WTC11 (cell line): ENCODE measurements around the gene PIP4K2A. TPM values are rescaled to one million over a fixed set of nuclear protein-coding genes. Genes with fewer than 3 reads are reported as not detected.

Source experiments
- ATAC-seq: fragments of 200-7000 bp; cut with Tn5 transposase; 2 replicates; pipeline ENCODE4 v1.10.0; 2021; ENCODE audit warnings: mild to moderate bottlenecking, moderate library complexity
- CTCF ChIA-PET: fragments of 300-600 bp; sonication (Branson Sonifier 250); formaldehyde crosslinking; loops from one replicate; lab custom pipeline; 2021; ENCODE audit warnings: antibody characterized with exemption; lab: Charles Lee
- POLR2A ChIA-PET: fragments of 350-600 bp; sonication (Branson Sonifier 250); formaldehyde crosslinking; loops from one replicate; lab custom pipeline; 2021; ENCODE audit warnings: antibody characterized with exemption; lab: Charles Lee
- DNase-seq: peaks from one replicate; pipeline ENCODE4 v3.0.0; 2021; ENCODE audit warnings: low spot score
- H3K27ac Mint-ChIP-seq: 2 replicates; pipeline ENCODE4 v1.8.0; 2021; ENCODE audit warnings: mixed read lengths
- H3K27me3 Mint-ChIP-seq: 2 replicates; pipeline ENCODE4 v1.8.0; 2021; ENCODE audit warnings: low read depth, mild to moderate bottlenecking, moderate library complexity, mixed read lengths
- H3K36me3 Mint-ChIP-seq: 2 replicates; pipeline ENCODE4 v1.8.0; 2021; ENCODE audit warnings: mixed read lengths
- H3K4me1 Mint-ChIP-seq: 2 replicates; pipeline ENCODE4 v1.8.0; 2022; ENCODE audit warnings: mixed read lengths
- H3K4me3 Mint-ChIP-seq: 2 replicates; pipeline ENCODE4 v1.8.0; 2021; ENCODE audit warnings: mild to moderate bottlenecking, moderate library complexity, mixed read lengths
- H3K9me3 Mint-ChIP-seq: 2 replicates; pipeline ENCODE4 v1.8.0; 2021; ENCODE audit warnings: mixed read lengths
- ARID4B ChIP-seq: sonication (generic); formaldehyde crosslinking; IDR thresholded peaks from 2 replicates; pipeline ENCODE4 v1.8.0; 2023; ENCODE audit warnings: missing genetic modification reagents, mild to moderate bottlenecking, borderline replicate concordance
- CBFB ChIP-seq: sonication (generic); formaldehyde crosslinking; IDR thresholded peaks from 2 replicates; pipeline ENCODE4 v1.8.1; 2022; ENCODE audit warnings: mild to moderate bottlenecking, low read depth, missing genetic modification reagents
- E2F1 ChIP-seq: sonication (generic); formaldehyde crosslinking; IDR thresholded peaks from 2 replicates; pipeline ENCODE4 v1.8.0; 2022; ENCODE audit warnings: mild to moderate bottlenecking, missing genetic modification reagents
- ELF4 ChIP-seq: sonication (generic); formaldehyde crosslinking; IDR thresholded peaks from 2 replicates; pipeline ENCODE4 v1.8.1; 2022; ENCODE audit warnings: low read depth, mild to moderate bottlenecking, moderate library complexity, missing genetic modification reagents
- ESRRA ChIP-seq: sonication (generic); formaldehyde crosslinking; IDR thresholded peaks from 2 replicates; pipeline ENCODE4 v1.8.1; 2022; ENCODE audit warnings: mild to moderate bottlenecking, missing genetic modification reagents, borderline replicate concordance
- FOXP4 ChIP-seq: sonication (generic); formaldehyde crosslinking; IDR thresholded peaks from 2 replicates; pipeline ENCODE4 v1.8.0; 2022; ENCODE audit warnings: mild to moderate bottlenecking, missing genetic modification reagents
- GRHL2 ChIP-seq: fragments of 250-450 bp; sonication (Bioruptor Pico); IDR thresholded peaks from 2 replicates; pipeline ENCODE4 v1.8.0; 2022; ENCODE audit warnings: mild to moderate bottlenecking, moderate library complexity; ENCODE audit not compliant: insufficient replicate concordance, severe bottlenecking
- IRF1 ChIP-seq: sonication (generic); formaldehyde crosslinking; IDR thresholded peaks from 2 replicates; pipeline ENCODE4 v1.8.0; 2023; ENCODE audit warnings: missing genetic modification reagents
- JUN ChIP-seq: sonication (generic); formaldehyde crosslinking; IDR thresholded peaks from 2 replicates; pipeline ENCODE4 v1.8.0; 2023; ENCODE audit warnings: mild to moderate bottlenecking, missing genetic modification reagents
- MLX ChIP-seq: sonication (generic); formaldehyde crosslinking; IDR thresholded peaks from 2 replicates; pipeline ENCODE4 v1.8.1; 2023; ENCODE audit warnings: mild to moderate bottlenecking, missing genetic modification reagents, moderate library complexity
- MXD4 ChIP-seq: fragments of 250-450 bp; sonication (Bioruptor Pico); IDR thresholded peaks from 2 replicates; pipeline ENCODE4 v1.8.0; 2021; ENCODE audit warnings: mild to moderate bottlenecking, moderate library complexity, borderline replicate concordance
- OVOL2 ChIP-seq: fragments of 250-450 bp; sonication (Bioruptor Pico); IDR thresholded peaks from 2 replicates; pipeline ENCODE4 v1.9.0; 2021; ENCODE audit warnings: mild to moderate bottlenecking, borderline replicate concordance
- STAT6 ChIP-seq: sonication (generic); formaldehyde crosslinking; conservative IDR thresholded peaks from 2 replicates; pipeline ENCODE4 v1.8.1; 2023; ENCODE audit warnings: mild to moderate bottlenecking, low read depth, missing genetic modification reagents, moderate library complexity
- TP53 ChIP-seq: sonication (generic); formaldehyde crosslinking; IDR thresholded peaks from 2 replicates; pipeline ENCODE4 v1.8.1; 2023; ENCODE audit warnings: mild to moderate bottlenecking, missing genetic modification reagents
- ZBTB21 ChIP-seq: sonication (generic); formaldehyde crosslinking; IDR thresholded peaks from 2 replicates; pipeline ENCODE4 v1.8.1; 2023; ENCODE audit warnings: mild to moderate bottlenecking, missing genetic modification reagents, borderline replicate concordance
- ZNF219 ChIP-seq: sonication (generic); formaldehyde crosslinking; IDR thresholded peaks from 2 replicates; pipeline ENCODE4 v1.8.0; 2023; ENCODE audit warnings: missing genetic modification reagents, mild to moderate bottlenecking, borderline replicate concordance
- ZNF263 ChIP-seq: sonication (generic); formaldehyde crosslinking; IDR thresholded peaks from 2 replicates; pipeline ENCODE4 v1.8.1; 2022; ENCODE audit warnings: low read depth, mild to moderate bottlenecking, moderate library complexity, missing genetic modification reagents
- ZNF396 ChIP-seq: fragments of 250-450 bp; sonication (Bioruptor Pico); IDR thresholded peaks from 2 replicates; pipeline ENCODE4 v1.8.0; 2021; ENCODE audit warnings: mild to moderate bottlenecking, moderate library complexity, borderline replicate concordance
- ZNF532 ChIP-seq: fragments of 250-450 bp; sonication (Bioruptor Pico); IDR thresholded peaks from 2 replicates; pipeline ENCODE4 v1.9.0; 2021; ENCODE audit warnings: mild to moderate bottlenecking, borderline replicate concordance
- total RNA-seq: library from RNA; stranded (reverse); gene quantifications from 3 replicates; pipeline ENCODE4 v1.2.3, GENCODE V29; 2021

Gene PIP4K2A
- total RNA-seq, 1 experiment from 2014 or later = 47.5 TPM

- no peak for TF ChIP-seq ARID4B
- TF ChIP-seq ZNF219 = no peak
- TF ChIP-seq ZNF532 (CRISPR knock-in tag) = no peak
- TF ChIP-seq MLX (CRISPR knock-in tag) = no peak
- TF ChIP-seq, all 79 proteins: peak for 0
These were observed 34.8 kb downstream of the PIP4K2A start (continued) for GRCh38 chr10:22679608-22680007.

- H3K27me3 Mint-ChIP-seq = no peaks in the 10 kb centered on the region
- POLR2A ChIA-PET = no interaction called here
- CTCF ChIA-PET = interaction anchor here (1.1 kb wide), 1 partner anchor 103 kb away, joined by 3 read pairs; no protein-coding TSS in a partner anchor
- H3K36me3 Mint-ChIP-seq = no peaks in the 10 kb centered on the region; the same call in 1 of the 2 replicates
- no peaks in the 10 kb centered on the region for H3K9me3 Mint-ChIP-seq
- 0 out of 2 replicates have a peak overlapping the region, but pooled peaks have one; percentile 15 for H3K27ac Mint-ChIP-seq
- no peak for ATAC-seq
- no peak overlapping the region for H3K4me3 Mint-ChIP-seq
- no peak for DNase-seq
- H3K4me1 Mint-ChIP-seq = peaks cover 81% of the 10 kb centered on the region
- TF ChIP-seq ZNF396 (no peak), JUN (CRISPR knock-in tag) (no peak), MXD4 (no peak), FOXP4 (CRISPR knock-in tag) (no peak), IRF1 (CRISPR knock-in tag) (no peak), STAT6 (CRISPR knock-in tag) (no peak), CBFB (CRISPR knock-in tag) (no peak), GRHL2 (CRISPR knock-in tag) (no peak), TP53 (CRISPR knock-in tag) (no peak), ZNF263 (no peak), OVOL2 (CRISPR knock-in tag) (no peak), ESRRA (CRISPR knock-in tag) (no peak), ZBTB21 (no peak), ELF4 (no peak), E2F1 (CRISPR knock-in tag) (no peak)
These were observed 37.0 kb downstream of the PIP4K2A start for GRCh38 chr10:22677333-22677732.
